ENCODE measurements around the gene RBMS1.

GRCh38 chr2:160473468-160474318, 19.9 kb downstream of the RBMS1 start:
- TF ChIP-seq CTCF (IDR thresholded peaks at IDR 0.05) (no peak), POLR2A (IDR thresholded peaks at IDR 0.05) (no peak), EP300 (IDR thresholded peaks at IDR 0.05) (no peak)

Data from gastroesophageal sphincter (tissue), 3 donors.